Uterus (tissue), 2 donors: ENCODE data around the gene CD300H.

Experiments
- POLR2A ChIP-seq, 2 donors: fragments of 450-650 bp; IDR thresholded peaks; one replicate each; pipeline ENCODE4 v1.6.1; 2016; ENCODE audit warnings: antibody characterized with exemption in 2 of 2, mild to moderate bottlenecking in 1 of 2, moderate library complexity in 1 of 2
- TF ChIP-seq, protein P1 (sequence below), 4 experiments: fragments of 200-600 bp in 2 of 4; fragments of 450-650 bp in 2 of 4; sonication (generic) in 2 of 4; IDR thresholded peaks; one replicate each; pipeline ENCODE4 v1.5.1; 2016 to 2019; ENCODE audit warnings: antibody characterized with exemption in 4 of 4, mild to moderate bottlenecking in 2 of 4, moderate library complexity in 1 of 4

DNA sequence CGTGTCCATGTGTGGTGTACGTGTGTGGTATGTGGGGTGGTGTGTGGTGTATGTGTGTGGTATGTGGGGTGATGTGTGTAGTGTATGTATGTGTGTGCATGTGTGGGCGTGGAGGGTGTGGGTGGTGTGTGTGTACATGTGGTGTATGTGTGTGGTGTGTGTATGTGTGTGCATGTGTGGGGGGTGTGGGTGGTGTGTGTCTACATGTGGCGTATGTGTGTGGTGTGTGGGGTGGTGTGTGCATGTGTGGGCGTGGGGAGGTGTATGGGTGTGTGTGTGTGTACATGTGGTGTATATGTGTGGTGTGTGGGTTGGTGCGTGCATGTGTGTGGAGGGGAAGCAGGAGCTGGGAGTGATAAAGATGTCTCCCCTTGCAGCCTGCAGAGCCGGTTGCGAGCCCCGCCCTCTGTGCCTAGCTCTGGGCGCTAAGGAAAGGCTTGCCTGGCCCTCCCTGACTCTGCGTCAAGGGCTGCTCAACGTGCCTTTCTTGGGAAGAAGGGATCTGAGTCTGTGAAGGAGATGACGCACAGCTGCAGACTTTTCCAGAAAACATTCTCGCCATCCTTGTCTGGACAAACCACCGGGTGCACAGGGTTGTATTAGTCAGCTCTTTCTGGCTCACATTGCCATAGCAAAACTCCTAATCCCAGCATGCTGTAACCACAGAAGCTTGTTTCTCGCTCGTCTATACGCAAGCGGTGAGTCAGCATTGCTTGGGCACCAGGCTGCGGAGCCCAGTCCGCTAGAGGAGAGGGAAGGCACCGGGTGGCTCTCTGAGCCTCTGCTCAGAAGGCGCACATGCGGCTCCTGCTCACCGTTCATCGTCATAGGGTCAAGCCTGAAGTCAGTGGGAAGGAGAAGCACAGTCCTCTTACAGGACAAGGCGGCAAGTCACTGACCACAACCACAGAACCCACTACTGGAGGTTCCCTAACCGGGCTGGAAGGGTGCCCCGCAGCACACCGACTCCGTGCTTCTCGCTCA, 2.0 kb upstream of the CD300H start:
- TF ChIP-seq, protein P1, sequence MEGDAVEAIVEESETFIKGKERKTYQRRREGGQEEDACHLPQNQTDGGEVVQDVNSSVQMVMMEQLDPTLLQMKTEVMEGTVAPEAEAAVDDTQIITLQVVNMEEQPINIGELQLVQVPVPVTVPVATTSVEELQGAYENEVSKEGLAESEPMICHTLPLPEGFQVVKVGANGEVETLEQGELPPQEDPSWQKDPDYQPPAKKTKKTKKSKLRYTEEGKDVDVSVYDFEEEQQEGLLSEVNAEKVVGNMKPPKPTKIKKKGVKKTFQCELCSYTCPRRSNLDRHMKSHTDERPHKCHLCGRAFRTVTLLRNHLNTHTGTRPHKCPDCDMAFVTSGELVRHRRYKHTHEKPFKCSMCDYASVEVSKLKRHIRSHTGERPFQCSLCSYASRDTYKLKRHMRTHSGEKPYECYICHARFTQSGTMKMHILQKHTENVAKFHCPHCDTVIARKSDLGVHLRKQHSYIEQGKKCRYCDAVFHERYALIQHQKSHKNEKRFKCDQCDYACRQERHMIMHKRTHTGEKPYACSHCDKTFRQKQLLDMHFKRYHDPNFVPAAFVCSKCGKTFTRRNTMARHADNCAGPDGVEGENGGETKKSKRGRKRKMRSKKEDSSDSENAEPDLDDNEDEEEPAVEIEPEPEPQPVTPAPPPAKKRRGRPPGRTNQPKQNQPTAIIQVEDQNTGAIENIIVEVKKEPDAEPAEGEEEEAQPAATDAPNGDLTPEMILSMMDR (IDR thresholded peaks at IDR 0.05), result no peak
- TF ChIP-seq POLR2A (IDR thresholded peaks at IDR 0.05), result no peak
